Measurements from ENCODE around the gene SEC24D.

GRCh38 chr4:118884716-118885115 is 48.8 kb upstream of the SEC24D start:
- TF ChIP-seq TAF1 (IDR thresholded peaks at IDR 0.05; ENCODE audit: borderline replicate concordance, low read depth, low read length) (no peak), POLR2A (IDR thresholded peaks at IDR 0.05; ENCODE audit: low read depth, low read length) (no peak)

Data from GM12892 (cell line).